Activated CD4-positive, CD25-positive, alpha-beta regulatory T cell treated with anti-CD3 and anti-CD28 coated beads, Interleukin-2, amount 50 U/mL, for 16 hours (primary cell): ENCODE data around the gene PAEP.

Source experiments
- DNase-seq: peaks from one replicate; pipeline ENCODE4 v3.0.0-alpha.2; 2020; ENCODE audit warnings: low read depth, low spot score

PAEP gene

DNA sequence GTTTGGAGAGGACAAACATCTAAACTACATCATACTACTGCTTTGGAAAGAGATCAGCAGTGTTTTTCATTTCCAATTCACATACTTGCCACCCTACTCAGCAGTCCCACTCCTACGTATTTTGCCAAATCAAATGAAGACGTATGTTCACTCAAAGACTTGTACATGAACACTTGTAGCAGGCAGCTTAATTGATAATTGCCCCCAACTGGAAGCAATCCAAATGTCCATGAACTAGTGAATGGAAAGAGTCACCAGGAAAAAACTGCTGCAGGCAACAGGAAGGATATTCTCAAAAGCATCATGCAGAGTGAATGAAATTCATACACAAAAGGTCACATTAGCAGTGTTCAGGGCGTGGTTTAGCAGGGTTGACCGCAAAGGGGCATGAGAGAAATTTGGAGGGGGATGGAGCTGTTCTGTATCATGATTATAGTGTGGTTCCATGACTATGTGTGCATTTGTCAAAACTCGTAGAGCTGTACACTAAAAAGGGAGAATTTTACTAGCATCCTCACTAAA lies 38.8 kb downstream of the PAEP start:
- no peak for DNase-seq

DNA sequence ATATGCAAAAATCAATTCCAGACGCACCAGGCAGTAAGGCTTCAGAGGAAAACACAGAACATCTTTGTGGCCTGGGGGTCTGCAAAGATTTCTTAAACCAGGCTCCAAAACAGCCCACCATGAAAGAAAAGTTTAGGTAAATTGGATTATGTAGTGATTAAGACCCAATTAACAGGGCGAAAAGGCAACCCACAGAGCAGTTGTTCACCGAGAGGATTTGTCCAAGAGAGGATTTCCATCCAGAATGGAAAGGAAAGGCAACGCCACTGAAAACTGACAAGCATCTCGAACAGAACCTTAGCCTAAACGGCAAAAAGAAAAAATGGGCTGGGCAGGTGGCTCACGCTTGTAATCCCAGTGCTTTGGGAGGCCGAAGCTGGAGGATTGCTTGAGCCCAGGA lies 40.4 kb downstream of the PAEP start:
- DNase-seq: no peak

DNA sequence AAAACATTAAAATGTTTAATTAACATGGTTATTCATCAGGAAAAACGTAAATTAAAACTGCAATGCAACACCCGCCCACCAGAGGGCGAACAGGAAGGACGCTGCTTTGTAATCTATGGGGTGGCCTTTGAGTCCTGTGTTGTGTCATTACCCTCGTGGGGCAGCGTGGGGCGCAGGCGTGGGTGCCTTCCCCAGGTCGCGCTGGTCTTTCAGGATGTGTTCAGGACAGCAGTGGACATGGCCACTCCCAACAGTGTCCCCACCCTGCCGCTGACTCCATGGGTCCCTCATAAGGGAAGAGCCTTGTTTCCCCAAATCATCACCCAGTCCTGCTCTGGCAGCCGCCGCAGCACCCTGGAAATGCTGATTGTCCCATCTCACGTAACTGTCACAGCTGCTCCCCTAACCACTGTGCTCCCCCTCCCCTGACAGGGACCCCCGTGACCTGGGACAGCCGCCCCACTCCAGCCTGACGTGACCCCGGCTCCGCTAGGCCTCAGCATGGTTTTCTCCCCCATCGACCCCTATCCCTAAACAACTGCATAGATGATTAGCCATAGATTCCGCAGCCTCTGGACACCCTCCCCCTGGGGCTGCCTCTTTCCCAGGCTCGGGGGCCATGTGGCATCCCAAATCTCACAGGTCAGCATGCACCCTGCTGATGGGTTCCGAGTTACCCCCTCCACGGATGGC lies 41.4 kb downstream of the PAEP start:
- peak; percentile 33 for DNase-seq

DNA sequence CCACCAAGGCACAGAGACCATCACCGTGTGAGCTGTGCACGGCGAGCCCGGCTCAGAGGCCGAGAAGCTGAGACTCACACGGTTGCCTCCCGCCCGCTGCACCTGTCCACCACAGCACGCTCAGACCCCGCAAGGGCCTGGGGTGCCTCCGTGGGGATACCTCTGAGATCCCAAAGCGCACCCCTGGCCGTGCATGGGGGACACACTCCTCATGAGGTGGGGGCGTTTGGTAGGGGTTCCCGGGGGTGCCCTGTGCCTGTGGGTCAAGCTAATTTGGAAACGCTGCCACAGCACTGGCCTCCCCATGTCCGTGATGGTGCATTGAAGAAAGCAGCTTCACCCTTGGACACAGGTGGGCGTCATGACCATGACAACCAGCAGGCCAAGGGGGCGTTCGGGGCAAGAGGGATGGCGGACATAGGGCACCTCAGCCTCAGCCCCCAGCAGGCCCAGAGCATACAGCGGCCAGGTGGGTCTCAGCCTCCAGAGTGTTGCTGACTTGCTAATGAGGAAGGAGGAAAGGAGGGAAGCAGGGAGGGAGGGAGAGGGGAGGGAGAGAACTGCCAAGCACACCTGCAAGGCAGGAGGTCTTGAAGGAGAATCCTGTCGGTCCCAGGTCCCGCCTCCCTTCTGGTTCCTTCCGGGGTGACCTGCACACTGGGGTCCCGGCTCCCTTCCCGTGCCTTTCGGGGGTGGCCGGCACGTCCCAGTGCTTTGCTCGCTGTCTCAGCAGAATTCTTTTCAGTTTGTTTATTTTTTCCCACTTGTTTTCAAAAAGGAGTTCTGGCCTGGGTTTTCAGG lies 43.1 kb downstream of the PAEP start:
- DNase-seq: no peak

DNA sequence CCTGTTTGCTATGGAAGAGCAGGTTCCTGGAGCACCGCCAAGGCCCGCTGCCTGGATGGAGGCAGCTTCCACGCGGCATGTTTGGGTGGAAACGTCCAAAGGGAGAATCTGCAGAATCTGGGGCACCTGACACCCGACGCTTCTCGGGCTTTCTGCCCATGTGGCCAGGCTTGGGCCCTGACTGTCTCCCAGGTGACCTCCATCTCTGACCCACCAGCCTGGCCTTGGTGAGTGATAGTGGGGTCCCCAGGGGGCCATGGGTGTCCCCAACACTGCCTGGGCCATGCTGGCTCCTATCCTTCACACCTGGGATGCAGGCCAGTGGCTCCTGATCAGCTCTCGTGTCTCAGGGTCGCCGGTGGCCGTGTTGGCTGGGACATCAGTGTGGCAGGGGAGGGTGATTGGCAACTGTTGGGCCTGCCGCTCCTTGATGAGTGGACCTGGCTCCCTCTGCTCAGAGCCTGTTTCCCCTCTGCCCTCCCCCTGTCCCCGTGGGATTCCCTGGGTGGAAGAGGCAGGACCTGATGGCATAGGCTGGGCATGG lies 43.8 kb downstream of the PAEP start:
- no peak for DNase-seq

DNA sequence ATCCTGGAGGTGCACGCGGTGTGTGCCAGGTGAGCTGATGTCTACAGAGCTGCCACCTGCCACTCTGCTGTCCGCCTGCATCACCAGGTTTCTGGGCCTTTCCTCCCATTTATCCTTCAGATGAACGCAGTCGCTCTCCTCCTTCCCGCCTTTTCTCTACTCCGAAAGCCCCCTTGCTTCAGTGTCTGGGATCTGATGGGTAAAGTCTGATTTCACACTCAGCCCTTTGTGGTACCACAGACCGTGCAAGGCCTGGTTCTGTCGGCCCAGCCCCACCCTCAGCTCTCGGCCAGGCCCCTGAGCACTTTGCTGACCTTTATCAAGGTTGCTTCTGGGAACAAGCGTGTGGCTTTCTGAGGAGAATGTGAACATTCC lies 45.3 kb downstream of the PAEP start:
- DNase-seq: no peak

DNA sequence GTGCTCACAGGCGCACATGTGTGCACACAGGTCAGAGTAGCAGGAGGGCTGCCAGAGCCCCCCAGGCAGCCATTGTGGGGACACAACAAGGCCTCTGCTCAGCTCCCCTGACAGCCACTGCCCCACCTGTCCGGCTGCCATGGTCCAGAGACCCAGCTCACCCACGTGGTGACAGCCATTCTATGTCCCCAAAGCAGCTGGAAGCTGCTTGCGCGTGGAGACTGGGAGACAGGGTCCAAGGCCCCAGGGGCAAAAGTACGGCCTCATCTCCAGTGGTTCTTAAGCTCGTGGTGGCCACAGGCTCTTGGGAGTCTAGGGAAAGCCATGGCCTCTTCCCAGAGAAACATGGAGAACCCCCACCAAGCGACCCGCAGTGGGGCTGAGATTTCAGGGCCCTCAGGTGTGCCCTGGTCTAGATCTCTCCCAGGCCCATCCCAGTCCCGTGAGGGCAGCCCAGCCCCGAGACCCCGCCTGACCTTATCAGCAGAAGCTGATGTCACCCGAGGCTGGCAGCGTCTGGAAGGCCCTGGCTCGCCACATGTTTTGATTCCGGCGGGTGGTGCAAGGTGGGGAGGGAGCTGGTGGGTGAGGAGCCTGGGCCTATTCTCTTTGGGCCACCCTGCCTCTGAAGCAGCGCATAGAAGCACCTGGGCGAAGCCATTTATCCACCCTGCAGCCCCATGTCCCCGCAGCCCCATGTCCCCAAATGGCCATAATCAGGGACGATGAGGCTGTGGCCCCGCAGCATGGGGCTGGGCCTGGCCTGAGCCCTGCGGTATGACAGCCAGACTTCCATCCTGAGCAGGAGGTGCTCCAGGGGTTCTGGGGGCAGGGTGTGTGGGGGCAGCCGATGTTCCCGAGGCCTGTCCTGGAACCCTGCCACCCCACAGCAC lies 46.1 kb downstream of the PAEP start:
- DNase-seq: no peak

DNA sequence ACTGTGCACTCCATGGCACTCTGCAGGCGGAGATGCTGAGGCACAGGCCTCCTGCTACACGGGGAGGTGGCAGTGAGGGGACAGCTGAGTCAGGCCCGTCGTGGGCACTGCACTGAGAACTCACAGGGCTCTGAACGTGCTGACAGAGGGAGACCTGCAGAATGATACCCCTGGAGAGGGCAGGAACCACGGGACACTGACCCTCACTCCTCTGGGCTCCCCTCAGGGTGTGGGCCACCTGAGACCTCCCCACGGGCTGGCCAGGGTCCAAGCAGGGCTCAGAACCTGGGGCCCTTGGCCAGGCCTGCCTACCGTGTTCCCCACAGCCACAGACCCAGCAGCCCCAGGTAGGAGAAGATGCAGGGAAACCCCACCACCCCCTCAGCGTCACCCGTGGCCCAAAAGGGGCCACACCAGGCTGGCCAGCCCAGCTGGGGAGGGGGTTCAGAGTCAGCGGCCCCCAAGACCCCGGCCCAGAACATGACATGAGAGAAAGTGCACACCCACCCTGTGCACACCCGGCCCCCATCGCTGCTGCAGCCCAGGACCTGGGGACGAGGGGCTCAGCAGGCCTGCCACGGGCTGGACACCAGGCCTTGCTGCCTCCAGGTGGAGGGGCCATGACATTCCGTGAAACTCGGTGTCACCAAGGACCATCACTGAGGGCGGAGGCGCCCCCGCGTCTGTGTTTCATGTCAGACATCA lies 46.9 kb downstream of the PAEP start:
- DNase-seq: no peak

DNA sequence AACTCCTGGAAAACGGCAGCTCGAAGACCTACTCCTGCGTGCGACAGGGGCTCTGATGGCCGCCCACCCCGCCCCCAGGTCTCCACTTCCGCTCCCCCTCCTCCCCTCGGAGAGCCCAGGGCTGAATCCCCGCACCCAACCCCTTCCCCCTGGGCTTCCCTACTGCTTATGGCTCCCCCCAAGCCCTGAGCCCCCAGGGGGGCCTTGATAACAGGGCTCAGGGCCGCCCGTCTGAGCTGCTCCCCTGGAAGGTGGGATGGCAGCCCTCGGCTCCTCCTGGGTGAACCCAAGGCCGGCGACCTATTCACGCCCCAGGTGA lies 47.4 kb downstream of the PAEP start:
- DNase-seq: no peak

DNA sequence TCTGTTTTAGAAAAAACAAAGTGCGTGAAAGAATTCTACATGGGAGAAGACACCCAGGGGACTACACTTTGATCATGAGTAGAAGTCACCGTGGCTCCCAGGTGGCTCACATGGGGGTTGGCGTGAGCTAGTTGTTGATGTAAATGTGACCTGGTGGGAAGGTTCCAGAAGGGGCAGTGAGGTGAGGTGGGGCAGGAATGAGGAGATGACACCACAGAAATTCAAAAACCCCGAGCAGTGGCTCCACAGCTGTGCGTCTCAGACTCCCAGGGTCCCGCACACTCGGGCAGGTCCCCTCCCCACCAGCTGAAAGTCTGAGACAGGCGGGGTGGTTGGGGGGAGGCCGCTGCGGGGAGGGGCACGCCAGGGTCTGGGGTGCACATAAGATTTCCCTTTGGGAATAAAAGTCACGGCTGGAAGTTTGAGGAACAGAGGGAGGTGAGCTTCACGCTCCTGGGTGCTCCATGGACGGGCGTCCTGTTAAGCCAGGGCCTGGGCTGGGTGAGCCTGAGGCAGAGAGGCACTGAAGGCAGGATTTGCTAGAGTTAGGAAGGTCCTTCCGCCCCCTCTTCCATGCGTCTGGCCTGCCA lies 47.9 kb downstream of the PAEP start:
- DNase-seq: no peak

DNA sequence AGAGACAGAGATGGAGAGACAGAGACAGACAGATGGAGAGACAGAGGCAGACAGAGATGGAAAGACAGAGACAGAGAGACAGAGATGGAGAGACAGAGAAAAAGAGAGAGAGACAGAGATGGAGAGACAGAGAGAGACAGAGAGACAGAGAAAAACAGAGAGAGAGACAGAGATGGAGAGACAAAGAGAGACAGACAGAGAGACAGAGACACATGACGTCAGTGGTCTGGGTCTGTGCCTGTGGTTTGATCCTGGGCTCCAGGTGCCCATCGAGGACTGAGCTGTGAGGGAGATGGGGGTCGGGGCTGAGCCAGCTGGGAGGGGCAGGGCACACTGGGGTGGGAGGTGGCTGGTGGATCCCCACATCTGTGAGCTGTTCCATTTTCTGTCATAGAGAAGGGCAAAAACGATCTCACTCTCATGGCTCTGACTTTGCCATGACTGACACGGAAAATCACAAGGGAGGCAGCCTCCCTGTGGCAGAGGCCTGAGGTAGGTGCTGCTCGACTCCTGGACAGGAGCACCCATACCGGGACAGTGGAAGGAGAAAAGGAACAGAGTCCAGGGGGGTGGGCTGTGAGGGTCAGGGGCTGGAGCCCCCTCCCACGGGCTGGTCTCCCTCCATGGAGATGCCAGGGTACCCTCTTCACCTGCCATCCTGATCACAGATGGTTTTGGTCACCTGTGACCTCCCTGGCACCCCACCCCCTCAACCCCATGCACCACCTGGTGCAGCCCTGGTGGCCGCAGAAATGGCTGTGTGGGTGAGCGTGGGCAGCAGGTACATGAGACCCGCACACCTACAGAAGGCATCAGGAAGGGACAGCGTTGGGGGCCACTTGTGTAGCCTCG lies 49.0 kb downstream of the PAEP start:
- no peak for DNase-seq

DNA sequence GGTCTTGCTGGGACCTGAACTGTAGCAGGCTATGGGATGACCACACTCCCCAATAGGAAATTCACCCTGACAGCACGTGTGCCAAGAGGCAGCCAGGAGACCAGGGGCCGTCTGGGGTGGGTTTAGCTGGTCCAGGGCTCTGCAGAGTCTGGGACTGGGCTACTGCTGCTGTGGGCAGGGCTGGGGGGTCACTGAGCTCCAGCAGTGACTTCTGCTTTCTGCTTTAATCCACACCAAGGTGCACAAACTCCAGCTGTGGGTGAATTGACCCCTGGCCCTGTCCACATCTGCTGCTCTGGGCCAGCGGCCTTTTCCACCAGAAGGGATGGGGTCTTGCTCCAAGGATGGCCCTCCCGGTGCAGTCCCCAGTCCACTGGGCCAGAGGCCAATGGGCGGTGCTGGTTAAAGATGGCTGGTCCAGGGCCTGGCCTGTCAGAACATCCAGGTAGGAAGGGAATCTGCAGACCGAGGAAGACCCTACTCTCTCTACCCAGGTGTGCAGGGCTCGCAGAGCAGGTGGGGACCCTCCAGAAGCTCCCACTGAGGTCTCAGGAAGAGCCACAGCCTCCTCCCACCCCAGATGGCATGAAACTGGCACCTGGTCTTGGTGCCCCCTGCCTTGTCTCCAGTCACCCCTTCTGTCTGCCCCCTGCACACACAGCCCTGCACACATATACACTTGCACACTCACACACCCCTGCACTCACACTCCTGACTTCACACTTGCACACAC lies 49.8 kb downstream of the PAEP start:
- no peak for DNase-seq

DNA sequence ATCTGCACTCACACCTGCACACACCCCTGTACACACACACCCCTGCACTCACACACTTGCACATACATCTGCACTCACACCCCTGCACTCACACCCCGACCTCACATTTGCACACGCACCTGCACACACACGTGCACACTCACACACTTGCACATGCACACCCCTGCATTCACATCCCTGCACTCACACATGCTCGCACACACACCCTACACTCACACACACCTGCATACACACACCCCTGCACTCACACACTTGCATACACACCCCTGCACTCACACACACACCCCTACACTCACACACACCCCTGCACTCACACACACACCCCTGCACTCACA lies 50.3 kb downstream of the PAEP start:
- no peak for DNase-seq

DNA sequence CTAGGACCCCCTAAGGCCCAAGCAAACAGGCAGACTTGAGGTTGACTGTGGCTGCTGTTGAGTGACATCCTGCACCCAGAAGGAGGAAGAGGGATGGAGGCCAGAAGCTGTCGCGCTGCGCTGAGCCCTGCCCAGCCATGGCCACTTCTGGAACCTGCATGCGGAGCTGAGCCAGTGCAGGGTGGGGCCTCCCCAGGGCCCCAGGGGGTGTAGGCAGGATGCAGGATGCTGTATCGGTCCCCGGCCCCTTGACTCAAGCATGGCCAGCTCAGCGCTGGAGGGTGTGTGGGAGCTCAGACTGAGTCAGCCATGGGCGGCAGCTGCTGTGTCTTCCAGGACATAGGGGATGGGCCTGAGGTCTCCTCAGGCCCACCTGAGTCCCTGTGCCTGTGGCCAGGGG lies 50.9 kb downstream of the PAEP start:
- DNase-seq: no peak

DNA sequence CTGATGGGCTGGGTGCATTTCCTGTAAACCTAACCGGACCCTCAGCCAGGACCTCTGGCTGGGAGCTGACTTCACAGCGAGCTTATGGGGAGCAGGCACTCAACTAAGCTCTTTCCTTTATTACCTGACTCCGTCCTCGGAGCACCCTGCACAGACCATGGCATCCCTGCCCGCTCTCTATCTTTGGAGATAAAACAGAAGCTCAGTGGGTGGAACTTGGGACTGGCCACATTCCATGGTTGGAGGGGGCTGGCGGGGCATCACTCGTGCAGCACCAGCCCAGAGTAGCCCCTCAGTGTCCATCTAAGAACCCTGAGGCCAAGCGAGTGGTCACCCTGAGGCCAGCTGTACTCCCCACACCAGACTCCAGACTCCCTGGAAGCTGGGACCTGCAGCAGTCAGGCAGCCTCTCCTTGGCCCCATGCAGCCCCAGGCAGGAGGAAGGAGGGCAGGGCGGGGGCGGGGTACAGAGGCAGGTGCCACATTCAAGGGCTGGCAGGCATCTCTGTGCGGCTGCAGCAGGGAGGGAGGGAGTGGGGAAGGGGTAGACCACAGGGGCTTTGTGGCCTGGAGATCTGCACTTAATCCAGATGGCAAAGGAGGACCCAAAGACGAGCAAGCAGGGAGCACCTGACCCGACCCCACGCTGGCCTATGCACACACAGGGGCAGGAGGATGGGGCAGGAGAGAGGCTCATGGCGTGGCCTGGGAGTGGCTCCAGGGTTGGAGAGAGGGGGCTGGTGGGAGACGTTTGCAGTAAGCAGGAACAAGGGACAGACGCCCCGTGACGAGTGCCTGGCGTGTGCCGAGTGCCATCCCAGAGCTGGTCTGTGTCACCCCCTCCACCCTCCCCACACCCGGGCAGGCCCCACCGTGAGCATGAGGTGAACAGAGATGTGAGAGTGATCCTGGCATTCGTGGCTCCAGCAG lies 51.7 kb downstream of the PAEP start:
- DNase-seq: no peak

DNA sequence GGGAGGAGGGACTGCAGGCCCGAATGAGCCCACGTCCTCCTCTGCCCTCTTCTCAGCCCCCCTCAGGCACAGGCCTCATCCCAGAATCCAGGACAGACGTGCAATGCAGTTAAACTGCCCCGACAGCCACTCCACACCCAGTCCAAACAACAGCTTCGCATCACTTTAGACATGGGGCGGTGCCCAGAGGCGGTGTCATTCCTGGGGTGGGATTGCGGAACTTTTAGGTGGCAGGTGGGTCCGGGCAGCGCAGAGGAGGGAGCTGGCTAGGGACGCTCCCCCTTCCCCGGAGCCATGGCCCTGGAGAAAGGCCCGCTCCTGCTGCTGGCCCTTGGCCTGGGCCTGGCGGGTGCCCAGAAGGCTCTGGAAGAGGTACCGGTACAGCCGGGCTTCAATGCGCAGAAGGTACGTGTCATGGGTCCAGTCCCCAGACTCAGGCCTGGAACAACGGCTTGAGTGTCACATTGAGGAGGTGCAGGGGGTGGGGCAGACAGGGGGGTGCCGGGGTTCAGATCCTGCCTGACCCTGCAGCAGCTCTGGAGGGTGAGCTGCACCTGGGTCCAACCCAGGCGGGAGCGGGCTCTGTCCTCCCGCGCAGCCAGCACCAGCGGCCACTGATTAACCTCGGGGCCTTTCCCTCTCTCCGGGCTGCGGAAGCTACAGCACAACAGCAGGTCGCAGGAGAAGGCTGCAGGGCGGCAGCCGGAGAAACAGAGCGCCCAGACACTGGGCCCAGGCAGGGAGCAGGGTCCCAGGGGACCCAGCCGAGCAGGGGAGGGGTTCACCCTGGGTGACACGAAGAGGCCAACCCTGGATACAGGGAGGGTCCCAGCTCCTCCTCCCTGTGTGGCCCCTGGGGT lies 52.6 kb downstream of the PAEP start:
- DNase-seq: no peak
